HG03196 (cell line): ENCODE data around the gene ATOSB.
"Not testable (repeated sequence)": the region's sequence is repeated elsewhere in the genome, so short reads cannot be mapped to it uniquely, and the experiment has no call there.

ENCODE experiments used
- ATAC-seq: cut with Tn5 transposase; IDR thresholded peaks from one replicate; pipeline ENCODE4 v1.9.1; 2021; ENCODE audit not compliant: unreplicated experiment

The ATOSB gene

GRCh38 chr9:35115680-35116538, at the start of gene ATOSB:
Gene ATOSB (minus strand): TSS chr9:35115862. CDS start chr9:35108274, 7,588 bp downstream.
- ATAC-seq, result peak; percentile 56

- no peak for ATAC-seq
Measured at GRCh38 chr9:35164711-35165110, 49.0 kb upstream of the ATOSB start.

GRCh38 chr9:35163413-35163812, 47.8 kb upstream of the ATOSB start:
- no peak for ATAC-seq

- no peak for ATAC-seq
Measured at GRCh38 chr9:35162605-35163315, 47.1 kb upstream of the ATOSB start.

- peak; percentile 53 for ATAC-seq
Measured at GRCh38 chr9:35161713-35162604, 46.3 kb upstream of the ATOSB start, which contains the start of gene UNC13B. Gene UNC13B (plus strand): TSS chr9:35162009. CDS start chr9:35162284, 275 bp downstream.

- ATAC-seq, result no peak
Measured at GRCh38 chr9:35158501-35159280, 43.0 kb upstream of the ATOSB start.

GRCh38 chr9:35157836-35158235, 42.2 kb upstream of the ATOSB start:
- ATAC-seq, result not testable (repeated sequence)

- ATAC-seq, result no peak
Measured at GRCh38 chr9:35156781-35157180, 41.1 kb upstream of the ATOSB start.

- ATAC-seq, result no peak
Measured at GRCh38 chr9:35152926-35153325, 37.3 kb upstream of the ATOSB start.

- not testable (repeated sequence) for ATAC-seq
Measured at GRCh38 chr9:35147941-35148563, 32.4 kb upstream of the ATOSB start.

- no peak for ATAC-seq
Measured at GRCh38 chr9:35142037-35142436, 26.4 kb upstream of the ATOSB start.

- ATAC-seq, result no peak
Measured at GRCh38 chr9:35140093-35140492, 24.4 kb upstream of the ATOSB start.

- no peak for ATAC-seq
Measured at GRCh38 chr9:35136866-35137265, 21.2 kb upstream of the ATOSB start.

GRCh38 chr9:35135988-35136387, 20.3 kb upstream of the ATOSB start:
- ATAC-seq, result no peak

- ATAC-seq, result no peak
Measured at GRCh38 chr9:35134920-35135319, 19.3 kb upstream of the ATOSB start.

- peak; percentile 50 for ATAC-seq
Measured at GRCh38 chr9:35116898-35117551, 1.4 kb upstream of the ATOSB start.

- no peak for ATAC-seq
Measured at GRCh38 chr9:35116539-35116897, 856 bp upstream of the ATOSB start.

GRCh38 chr9:35114840-35115628, 628 bp downstream of the ATOSB start:
- ATAC-seq, result no peak
